ENCODE results near the gene TMEM123.

TMEM123 gene

GRCh38 chr11:102383839-102384238 lies 68.7 kb downstream of the TMEM123 start:
- Histone ChIP-seq H3K27me3 (ENCODE audit: insufficient read depth, low read length, poor library complexity) (no peaks in the 10 kb centered on the region), H3K4me1 (ENCODE audit: insufficient read depth, low read length) (peaks cover 30% of the 10 kb centered on the region), H2AFZ (ENCODE audit: low read depth, low read length) (no peak overlapping the region), H3K9me3 (ENCODE audit: insufficient read depth, low read length, severe bottlenecking) (no peaks in the 10 kb centered on the region), H3K36me3 (ENCODE audit: insufficient read depth, low read length) (peaks cover 38% of the 10 kb centered on the region), H3K79me2 (ENCODE audit: insufficient read depth, low read length) (no peaks in the 10 kb centered on the region), H4K20me1 (ENCODE audit: insufficient read depth, low read length) (no peaks in the 10 kb centered on the region), H3K4me2 (ENCODE audit: insufficient read depth, low read length) (no peak overlapping the region), H3K27ac (ENCODE audit: low read length) (no peak overlapping the region), H3K4me3 (ENCODE audit: low read depth in 1 of 2, low read length in 2 of 2) (no peak overlapping the region), H3K9ac (ENCODE audit: low read depth, low read length) (no peak overlapping the region)
- DNase-seq (no peak), ATAC-seq (ENCODE audit: insufficient read depth, low read depth) (no peak)
- TF ChIP-seq EZH2 (IDR thresholded peaks at IDR 0.05; ENCODE audit: borderline replicate concordance, low read depth, low read length, severe bottlenecking) (no peak), CTCF (IDR thresholded peaks at IDR 0.05; ENCODE audit: borderline replicate concordance, extremely low read depth, low read length, poor library complexity, severe bottlenecking) (no peak)

- DNase-seq, result no peak
- H3K4me1 ChIP-seq (ENCODE audit: insufficient read depth, low read length), result peaks cover 30% of the 10 kb centered on the region
- H3K9me3 ChIP-seq (ENCODE audit: insufficient read depth, low read length, severe bottlenecking), result no peaks in the 10 kb centered on the region
- ATAC-seq (ENCODE audit: insufficient read depth, low read depth), result no peak
- H3K27me3 ChIP-seq (ENCODE audit: insufficient read depth, low read length, poor library complexity), result no peaks in the 10 kb centered on the region
- no peak overlapping the region for H2AFZ ChIP-seq (ENCODE audit: low read depth, low read length)
- no peak overlapping the region for H3K27ac ChIP-seq (ENCODE audit: low read length)
- no peak overlapping the region for H3K9ac ChIP-seq (ENCODE audit: low read depth, low read length)
- TF ChIP-seq EZH2 (IDR thresholded peaks at IDR 0.05; ENCODE audit: borderline replicate concordance, low read depth, low read length, severe bottlenecking) (no peak), CTCF (IDR thresholded peaks at IDR 0.05; ENCODE audit: borderline replicate concordance, extremely low read depth, low read length, poor library complexity, severe bottlenecking) (no peak)
- H3K4me2 ChIP-seq (ENCODE audit: insufficient read depth, low read length), result no peak overlapping the region
- no peaks in the 10 kb centered on the region for H3K79me2 ChIP-seq (ENCODE audit: insufficient read depth, low read length)
- peaks cover 45% of the 10 kb centered on the region for H3K36me3 ChIP-seq (ENCODE audit: insufficient read depth, low read length)
- no peak overlapping the region for H3K4me3 ChIP-seq (ENCODE audit: low read depth in 1 of 2, low read length in 2 of 2)
- no peaks in the 10 kb centered on the region for H4K20me1 ChIP-seq (ENCODE audit: insufficient read depth, low read length)
Observed at GRCh38 chr11:102382384-102382783, 70.2 kb downstream of the TMEM123 start.

- H3K27ac ChIP-seq (ENCODE audit: low read length), result no peak overlapping the region
- no peak overlapping the region for H3K4me3 ChIP-seq (ENCODE audit: low read depth in 1 of 2, low read length in 2 of 2)
- no peak overlapping the region for H3K4me2 ChIP-seq (ENCODE audit: insufficient read depth, low read length)
- H4K20me1 ChIP-seq (ENCODE audit: insufficient read depth, low read length), result no peaks in the 10 kb centered on the region
- TF ChIP-seq CTCF (IDR thresholded peaks at IDR 0.05; ENCODE audit: borderline replicate concordance, extremely low read depth, low read length, poor library complexity, severe bottlenecking) (no peak), EZH2 (IDR thresholded peaks at IDR 0.05; ENCODE audit: borderline replicate concordance, low read depth, low read length, severe bottlenecking) (no peak)
- ATAC-seq (ENCODE audit: insufficient read depth, low read depth), result no peak
- H3K27me3 ChIP-seq (ENCODE audit: insufficient read depth, low read length, poor library complexity), result no peaks in the 10 kb centered on the region
- no peak for DNase-seq
- H3K4me1 ChIP-seq (ENCODE audit: insufficient read depth, low read length), result no peaks in the 10 kb centered on the region
- peaks cover 10% of the 10 kb centered on the region; the same call in 1 of the 2 replicates for H3K79me2 ChIP-seq (ENCODE audit: insufficient read depth, low read length)
- H3K36me3 ChIP-seq (ENCODE audit: insufficient read depth, low read length), result peaks cover 48% of the 10 kb centered on the region
- H2AFZ ChIP-seq (ENCODE audit: low read depth, low read length), result no peak overlapping the region
- H3K9me3 ChIP-seq (ENCODE audit: insufficient read depth, low read length, severe bottlenecking), result no peaks in the 10 kb centered on the region
- H3K9ac ChIP-seq (ENCODE audit: low read depth, low read length), result no peak overlapping the region
Observed at GRCh38 chr11:102378818-102379217, 73.7 kb downstream of the TMEM123 start.

GRCh38 chr11:102377891-102378290 lies 74.7 kb downstream of the TMEM123 start:
- no peak for ATAC-seq (ENCODE audit: insufficient read depth, low read depth)
- peaks cover 48% of the 10 kb centered on the region for H3K36me3 ChIP-seq (ENCODE audit: insufficient read depth, low read length)
- no peak overlapping the region for H3K9ac ChIP-seq (ENCODE audit: low read depth, low read length)

More at GRCh38 chr11:102377891-102378290, 74.7 kb downstream of the TMEM123 start:
- H2AFZ ChIP-seq (ENCODE audit: low read depth, low read length), result no peak overlapping the region
- no peak overlapping the region for H3K27ac ChIP-seq (ENCODE audit: low read length)
- peaks cover 10% of the 10 kb centered on the region; the same call in 1 of the 2 replicates for H3K79me2 ChIP-seq (ENCODE audit: insufficient read depth, low read length)
- H3K27me3 ChIP-seq (ENCODE audit: insufficient read depth, low read length, poor library complexity), result no peaks in the 10 kb centered on the region
- no peaks in the 10 kb centered on the region for H3K4me1 ChIP-seq (ENCODE audit: insufficient read depth, low read length)
- no peaks in the 10 kb centered on the region for H3K9me3 ChIP-seq (ENCODE audit: insufficient read depth, low read length, severe bottlenecking)
- DNase-seq, result no peak
- no peak overlapping the region for H3K4me2 ChIP-seq (ENCODE audit: insufficient read depth, low read length)
- H3K4me3 ChIP-seq (ENCODE audit: low read depth in 1 of 2, low read length in 2 of 2), result no peak overlapping the region
- no peaks in the 10 kb centered on the region for H4K20me1 ChIP-seq (ENCODE audit: insufficient read depth, low read length)
- TF ChIP-seq CTCF (IDR thresholded peaks at IDR 0.05; ENCODE audit: borderline replicate concordance, extremely low read depth, low read length, poor library complexity, severe bottlenecking), result no peak
- no peak for TF ChIP-seq EZH2 (IDR thresholded peaks at IDR 0.05; ENCODE audit: borderline replicate concordance, low read depth, low read length, severe bottlenecking)

Measured in DND-41 (cell line).